HG02852 (cell line): ENCODE results near the gene CNNM4.

Experiments
- ATAC-seq: cut with Tn5 transposase; IDR thresholded peaks from one replicate; pipeline ENCODE4 v1.9.1; 2021; ENCODE audit warnings: mild to moderate bottlenecking, moderate library complexity; ENCODE audit not compliant: unreplicated experiment

The CNNM4 gene

GRCh38 chr2:96809951-96810782 lies 49.5 kb downstream of the CNNM4 start:
- ATAC-seq = no peak

GRCh38 chr2:96810783-96811192 lies 50.1 kb downstream of the CNNM4 start:
- no peak for ATAC-seq

- no peak for ATAC-seq
These were observed 51.2 kb downstream of the CNNM4 start for GRCh38 chr2:96811917-96812316.

GRCh38 chr2:96813656-96814055 lies 53.0 kb downstream of the CNNM4 start:
- no peak for ATAC-seq

- no peak for ATAC-seq
These were observed 54.8 kb downstream of the CNNM4 start for GRCh38 chr2:96815326-96816126.

- peak; percentile 91 for ATAC-seq
These were observed 55.6 kb downstream of the CNNM4 start, which contains the start of gene CNNM3 for GRCh38 chr2:96816127-96816835. Gene CNNM3, plus strand, starts transcription at chr2:96816268. Its CDS starts 10 bp downstream, at chr2:96816278.

GRCh38 chr2:96816836-96817702 lies 56.4 kb downstream of the CNNM4 start:
- ATAC-seq = no peak

GRCh38 chr2:96817882-96818281 lies 57.2 kb downstream of the CNNM4 start:
- no peak for ATAC-seq

- ATAC-seq = no peak
These were observed 58.6 kb downstream of the CNNM4 start for GRCh38 chr2:96819128-96819875.

GRCh38 chr2:96819876-96820511 lies 59.3 kb downstream of the CNNM4 start:
- ATAC-seq = no peak

- ATAC-seq = no peak
These were observed 60.5 kb downstream of the CNNM4 start for GRCh38 chr2:96821113-96821675.

GRCh38 chr2:96822786-96823185 lies 62.1 kb downstream of the CNNM4 start:
- no peak for ATAC-seq

GRCh38 chr2:96823198-96823597 lies 62.5 kb downstream of the CNNM4 start:
- no peak for ATAC-seq

GRCh38 chr2:96824079-96824870 lies 63.6 kb downstream of the CNNM4 start:
- ATAC-seq = no peak

- no peak for ATAC-seq
These were observed 64.4 kb downstream of the CNNM4 start for GRCh38 chr2:96825057-96825456.

GRCh38 chr2:96826546-96827278 lies 66.0 kb downstream of the CNNM4 start:
- ATAC-seq = no peak

GRCh38 chr2:96828436-96828835 lies 67.7 kb downstream of the CNNM4 start:
- ATAC-seq = no peak
